Hepatocyte (in vitro differentiated cells): ENCODE results near the gene CCDC86. TPM values are rescaled to one million over a fixed set of nuclear protein-coding genes. Genes with fewer than 3 reads are reported as not detected.

ENCODE experiments used
- DNase-seq: peaks from one replicate; pipeline ENCODE4 v3.0.0-alpha.2; 2016; ENCODE audit warnings: low spot score
- H2AFZ ChIP-seq: fragments of 200-600 bp; sonication (generic); 2 replicates; pipeline ENCODE4 v1.6.0; 2016; ENCODE audit warnings: antibody characterized with exemption, mild to moderate bottlenecking
- H3K27ac ChIP-seq: fragments of 200-600 bp; sonication (generic); 2 replicates; pipeline ENCODE4 v1.5.1; 2016; ENCODE audit warnings: mild to moderate bottlenecking
- H3K27me3 ChIP-seq: fragments of 200-600 bp; sonication (generic); 2 replicates; pipeline ENCODE4 v1.6.1; 2016
- H3K36me3 ChIP-seq: fragments of 200-600 bp; sonication (generic); replicated peaks from 2 replicates; pipeline ENCODE4 v1.5.1; 2016; ENCODE audit warnings: low read depth; ENCODE audit not compliant: insufficient read depth
- H3K4me1 ChIP-seq: fragments of 200-600 bp; sonication (generic); 2 replicates; pipeline ENCODE4 v1.5.1; 2016; ENCODE audit warnings: mild to moderate bottlenecking, moderate library complexity; ENCODE audit not compliant: insufficient read depth
- H3K4me2 ChIP-seq: fragments of 200-600 bp; sonication (generic); 2 replicates; pipeline ENCODE4 v1.6.0; 2016
- H3K4me3 ChIP-seq: fragments of 200-600 bp; sonication (generic); 2 replicates; pipeline ENCODE4 v1.5.1; 2016; ENCODE audit warnings: mild to moderate bottlenecking
- H3K79me2 ChIP-seq: fragments of 200-600 bp; sonication (generic); 2 replicates; pipeline ENCODE4 v1.6.0; 2017; ENCODE audit warnings: mild to moderate bottlenecking
- H3K9me2 ChIP-seq: fragments of 200-600 bp; sonication (generic); replicated peaks from 2 replicates; pipeline ENCODE4 v1.6.0; 2017; ENCODE audit warnings: mild to moderate bottlenecking; ENCODE audit not compliant: insufficient read depth
- H3K9me3 ChIP-seq: fragments of 200-600 bp; sonication (generic); 2 replicates; pipeline ENCODE4 v1.5.1; 2016; ENCODE audit warnings: low read depth, mild to moderate bottlenecking
- H4K20me1 ChIP-seq: fragments of 200-600 bp; sonication (generic); 2 replicates; pipeline ENCODE4 v1.6.0; 2016; ENCODE audit warnings: mild to moderate bottlenecking; ENCODE audit not compliant: insufficient read depth, poor library complexity, severe bottlenecking
- CTCF ChIP-seq: fragments of 200-600 bp; sonication (generic); IDR thresholded peaks from 2 replicates; pipeline ENCODE4 v1.5.1; 2016; ENCODE audit warnings: antibody characterized with exemption, mild to moderate bottlenecking; ENCODE audit not compliant: poor library complexity
- EZH2 ChIP-seq: fragments of 200-600 bp; sonication (generic); IDR thresholded peaks from 2 replicates; pipeline ENCODE4 v1.6.1; 2016; ENCODE audit warnings: antibody characterized with exemption, mild to moderate bottlenecking, borderline replicate concordance
- EZH2phosphoT487 ChIP-seq: fragments of 200-600 bp; sonication (generic); IDR thresholded peaks from one replicate; pipeline ENCODE4 v1.6.1; 2018; ENCODE audit warnings: antibody characterized with exemption, mild to moderate bottlenecking, low read depth, moderate library complexity; ENCODE audit not compliant: unreplicated experiment, severe bottlenecking
- WGBS: methylation state at CpG from one replicate; pipeline ENCODE4 v1.1.6; 2016; ENCODE audit warnings: low lambda C conversion rate; ENCODE audit errors: missing lambda C conversion rate; 5-methylcytosine and 5-hydroxymethylcytosine counted together
- polyA plus RNA-seq: library from polyadenylated mRNA; unstranded; fragments of >200 nt; fragmentation: Nextera tagmentation; extraction: Ambion mirVana; gene quantifications from 2 replicates; pipeline ENCODE4 v1.2.1, GENCODE V29; 2016
- total RNA-seq: library from RNA; depleted of rRNA; stranded (reverse); fragments of >200 nt; gene quantifications from 2 replicates; pipeline ENCODE4 v1.2.3, GENCODE V29; 2014

CCDC86 gene
- total and polyA plus RNA-seq, 2 experiments from 2014 or later, result 9.1 to 25.3 TPM

- no peak overlapping the region for H2AFZ ChIP-seq
- DNase-seq, result no peak
- no peak for TF ChIP-seq EZH2phosphoT487
- TF ChIP-seq EZH2, result no peak
- no peak for TF ChIP-seq CTCF
- H3K79me2 ChIP-seq, result no peaks in the 10 kb centered on the region
- no peak overlapping the region for H3K4me3 ChIP-seq
- H4K20me1 ChIP-seq, result no peaks in the 10 kb centered on the region
- no peak overlapping the region for H3K27ac ChIP-seq
- no peaks in the 10 kb centered on the region for H3K9me2 ChIP-seq
- H3K4me2 ChIP-seq, result no peak overlapping the region
- H3K4me1 ChIP-seq, result no peaks in the 10 kb centered on the region
- no peaks in the 10 kb centered on the region for H3K36me3 ChIP-seq
- no CpG with 5 or more reads among the region's 4 CpGs for WGBS
- no peaks in the 10 kb centered on the region for H3K9me3 ChIP-seq
- no peaks in the 10 kb centered on the region for H3K27me3 ChIP-seq
These were observed 31.8 kb upstream of the CCDC86 start for GRCh38 chr11:60810151-60810550.

GRCh38 chr11:60810569-60810968, 31.3 kb upstream of the CCDC86 start:
- no peak for DNase-seq
- Histone ChIP-seq H3K79me2 (no peaks in the 10 kb centered on the region), H3K4me3 (no peak overlapping the region), H3K4me1 (no peaks in the 10 kb centered on the region), H3K9me2 (no peaks in the 10 kb centered on the region), H3K36me3 (no peaks in the 10 kb centered on the region), H3K4me2 (no peak overlapping the region), H3K27me3 (no peaks in the 10 kb centered on the region), H4K20me1 (no peaks in the 10 kb centered on the region), H3K27ac (no peak overlapping the region), H3K9me3 (no peaks in the 10 kb centered on the region), H2AFZ (no peak overlapping the region)
- 69% methylated on average over 7 of the region's 8 CpGs for WGBS
- TF ChIP-seq CTCF (no peak), EZH2 (no peak), EZH2phosphoT487 (no peak)

GRCh38 chr11:60813324-60813723, 28.6 kb upstream of the CCDC86 start:
- H3K9me3 ChIP-seq, result peaks cover 2% of the 10 kb centered on the region
- no peak overlapping the region for H3K4me3 ChIP-seq
- no peak overlapping the region for H3K27ac ChIP-seq
- no peaks in the 10 kb centered on the region for H4K20me1 ChIP-seq
- no peak for TF ChIP-seq EZH2phosphoT487
- no peak for TF ChIP-seq CTCF
- TF ChIP-seq EZH2, result no peak
- 85% methylated on average over 1 of the region's 1 CpG for WGBS
- H3K9me2 ChIP-seq, result no peaks in the 10 kb centered on the region
- no peaks in the 10 kb centered on the region for H3K36me3 ChIP-seq
- no peak overlapping the region for H2AFZ ChIP-seq
- DNase-seq, result no peak
- H3K4me1 ChIP-seq, result no peaks in the 10 kb centered on the region
- H3K4me2 ChIP-seq, result no peak overlapping the region
- no peaks in the 10 kb centered on the region for H3K27me3 ChIP-seq
- H3K79me2 ChIP-seq, result no peaks in the 10 kb centered on the region

GRCh38 chr11:60814112-60814511, 27.8 kb upstream of the CCDC86 start:
- H3K9me2 ChIP-seq, result no peaks in the 10 kb centered on the region
- H4K20me1 ChIP-seq, result no peaks in the 10 kb centered on the region
- H3K27me3 ChIP-seq, result no peaks in the 10 kb centered on the region
- no peaks in the 10 kb centered on the region for H3K36me3 ChIP-seq
- H3K4me2 ChIP-seq, result no peak overlapping the region
- H3K4me1 ChIP-seq, result no peaks in the 10 kb centered on the region
- H3K9me3 ChIP-seq, result peaks cover 2% of the 10 kb centered on the region
- no peak overlapping the region for H3K27ac ChIP-seq
- TF ChIP-seq EZH2 (no peak), EZH2phosphoT487 (no peak), CTCF (no peak)
- WGBS, result 100% methylated on average over 1 of the region's 2 CpGs
- H3K4me3 ChIP-seq, result no peak overlapping the region
- DNase-seq, result no peak
- H2AFZ ChIP-seq, result no peak overlapping the region
- H3K79me2 ChIP-seq, result no peaks in the 10 kb centered on the region
